Stimulated activated naive CD8-positive, alpha-beta T cell treated with anti-CD3 and anti-CD28 coated beads, Interleukin-15, amount 100 ng/mL, for 72 hours (primary cell): ENCODE results near the gene ZNF385B.

Experiments used
- ATAC-seq: fragments of 150-1000 bp; cut with Tn5 transposase; 2 replicates; pipeline ENCODE4 v1.10.0; 2021; ENCODE audit warnings: mild to moderate bottlenecking, moderate library complexity
- DNase-seq, 2 donors: peaks; one replicate each; pipeline ENCODE4 v3.0.0; 2021 to 2022
- H3K27ac Mint-ChIP-seq, 2 donors: one replicate each; pipeline ENCODE4 v1.8.0; 2022; ENCODE audit warnings: mild to moderate bottlenecking in 2 of 2, mixed read lengths in 2 of 2, moderate library complexity in 2 of 2
- H3K27me3 Mint-ChIP-seq: one replicate; pipeline ENCODE4 v1.8.0; 2022; ENCODE audit warnings: mixed read lengths
- H3K4me1 Mint-ChIP-seq: one replicate; pipeline ENCODE4 v1.8.0; 2022; ENCODE audit warnings: mild to moderate bottlenecking, mixed read lengths
- H3K4me3 Mint-ChIP-seq, 2 donors: one replicate each; pipeline ENCODE4 v1.8.0; 2022; ENCODE audit warnings: mild to moderate bottlenecking in 2 of 2, mixed read lengths in 2 of 2, moderate library complexity in 1 of 2
- H3K9me3 Mint-ChIP-seq, 2 donors: one replicate each; pipeline ENCODE4 v1.8.0; 2022; ENCODE audit warnings: mixed read lengths in 2 of 2

The ZNF385B gene

GRCh38 chr2:179447839-179448447 is 413.5 kb downstream of the ZNF385B start:
- no peak for ATAC-seq
- peaks cover 5% of the 10 kb centered on the region for H3K27me3 Mint-ChIP-seq
- H3K9me3 Mint-ChIP-seq, result no peaks in the 10 kb centered on the region
- DNase-seq, result no peak
- no peaks in the 10 kb centered on the region for H3K4me1 Mint-ChIP-seq
- H3K4me3 Mint-ChIP-seq, result no peak overlapping the region
- no peak overlapping the region for H3K27ac Mint-ChIP-seq

- Mint-ChIP-seq H3K4me3 (no peak overlapping the region), H3K4me1 (no peaks in the 10 kb centered on the region), H3K27ac (no peak overlapping the region), H3K9me3 (no peaks in the 10 kb centered on the region), H3K27me3 (peaks cover 8% of the 10 kb centered on the region)
- no peak for DNase-seq
- no peak for ATAC-seq
Observed at GRCh38 chr2:179447421-179447820, 414.0 kb downstream of the ZNF385B start.

GRCh38 chr2:179446476-179447141 is 414.8 kb downstream of the ZNF385B start:
- Mint-ChIP-seq H3K27ac (no peak overlapping the region), H3K9me3 (no peaks in the 10 kb centered on the region), H3K4me1 (no peaks in the 10 kb centered on the region), H3K4me3 (no peak overlapping the region), H3K27me3 (peaks cover 10% of the 10 kb centered on the region)
- DNase-seq (no peak), ATAC-seq (no peak)

- no peak overlapping the region for H3K27ac Mint-ChIP-seq
- H3K27me3 Mint-ChIP-seq, result peaks cover 20% of the 10 kb centered on the region
- ATAC-seq (no peak), DNase-seq (no peak)
- H3K4me3 Mint-ChIP-seq, result no peak overlapping the region
- no peaks in the 10 kb centered on the region for H3K4me1 Mint-ChIP-seq
- H3K9me3 Mint-ChIP-seq, result no peaks in the 10 kb centered on the region
Observed at GRCh38 chr2:179444056-179444455, 417.4 kb downstream of the ZNF385B start.

GRCh38 chr2:179443180-179443579 is 418.2 kb downstream of the ZNF385B start:
- Mint-ChIP-seq H3K9me3 (no peaks in the 10 kb centered on the region), H3K27ac (no peak overlapping the region), H3K27me3 (peaks cover 20% of the 10 kb centered on the region), H3K4me3 (no peak overlapping the region), H3K4me1 (no peaks in the 10 kb centered on the region)
- ATAC-seq (no peak), DNase-seq (no peak)

GRCh38 chr2:179442206-179442605 is 419.2 kb downstream of the ZNF385B start:
- Mint-ChIP-seq H3K27ac (no peak overlapping the region), H3K4me3 (no peak overlapping the region), H3K9me3 (no peaks in the 10 kb centered on the region), H3K4me1 (no peaks in the 10 kb centered on the region), H3K27me3 (peaks cover 20% of the 10 kb centered on the region)
- ATAC-seq, result no peak
- no peak for DNase-seq

GRCh38 chr2:179441551-179441950 is 419.9 kb downstream of the ZNF385B start:
- H3K4me3 Mint-ChIP-seq, result no peak overlapping the region
- ATAC-seq (no peak), DNase-seq (no peak)
- H3K4me1 Mint-ChIP-seq, result no peaks in the 10 kb centered on the region
- no peak overlapping the region for H3K27ac Mint-ChIP-seq
- no peaks in the 10 kb centered on the region for H3K9me3 Mint-ChIP-seq
- H3K27me3 Mint-ChIP-seq, result peaks cover 20% of the 10 kb centered on the region

- Mint-ChIP-seq H3K9me3 (no peaks in the 10 kb centered on the region), H3K4me1 (no peaks in the 10 kb centered on the region), H3K27ac (no peak overlapping the region), H3K4me3 (no peak overlapping the region), H3K27me3 (peaks cover 20% of the 10 kb centered on the region)
- no peak for DNase-seq
- ATAC-seq, result no peak
Observed at GRCh38 chr2:179440642-179441251, 420.7 kb downstream of the ZNF385B start.

GRCh38 chr2:179438654-179439053 is 422.8 kb downstream of the ZNF385B start:
- no peak for DNase-seq
- no peak overlapping the region for H3K27ac Mint-ChIP-seq
- H3K27me3 Mint-ChIP-seq, result peaks cover 26% of the 10 kb centered on the region
- no peak overlapping the region for H3K4me3 Mint-ChIP-seq
- H3K4me1 Mint-ChIP-seq, result no peaks in the 10 kb centered on the region
- no peak for ATAC-seq
- no peaks in the 10 kb centered on the region for H3K9me3 Mint-ChIP-seq

GRCh38 chr2:179437430-179437829 is 424.0 kb downstream of the ZNF385B start:
- ATAC-seq (no peak), DNase-seq (no peak)
- Mint-ChIP-seq H3K4me1 (no peaks in the 10 kb centered on the region), H3K4me3 (no peak overlapping the region), H3K27me3 (peaks cover 18% of the 10 kb centered on the region), H3K27ac (no peak overlapping the region), H3K9me3 (no peaks in the 10 kb centered on the region)

GRCh38 chr2:179435566-179435965 is 425.8 kb downstream of the ZNF385B start:
- no peak overlapping the region for H3K27ac Mint-ChIP-seq

GRCh38 chr2:179435000-179435399 is 426.4 kb downstream of the ZNF385B start:
- DNase-seq (no peak), ATAC-seq (no peak)
- H3K27me3 Mint-ChIP-seq, result peaks cover 6% of the 10 kb centered on the region
- no peak overlapping the region for H3K4me3 Mint-ChIP-seq
- H3K27ac Mint-ChIP-seq, result no peak overlapping the region
- H3K9me3 Mint-ChIP-seq, result no peaks in the 10 kb centered on the region
- H3K4me1 Mint-ChIP-seq, result no peaks in the 10 kb centered on the region

More at GRCh38 chr2:179435566-179435965, 425.8 kb downstream of the ZNF385B start:
- no peak for DNase-seq
- no peak overlapping the region for H3K4me3 Mint-ChIP-seq
- ATAC-seq, result no peak
- H3K27me3 Mint-ChIP-seq, result peaks cover 6% of the 10 kb centered on the region
- H3K4me1 Mint-ChIP-seq, result no peaks in the 10 kb centered on the region
- no peaks in the 10 kb centered on the region for H3K9me3 Mint-ChIP-seq

GRCh38 chr2:179434357-179434756 is 427.1 kb downstream of the ZNF385B start:
- Mint-ChIP-seq H3K27me3 (peaks cover 11% of the 10 kb centered on the region), H3K27ac (no peak overlapping the region), H3K4me3 (no peak overlapping the region), H3K9me3 (no peaks in the 10 kb centered on the region), H3K4me1 (no peaks in the 10 kb centered on the region)
- ATAC-seq (no peak), DNase-seq (no peak)

- Mint-ChIP-seq H3K27me3 (peaks cover 25% of the 10 kb centered on the region), H3K27ac (no peak overlapping the region), H3K9me3 (no peaks in the 10 kb centered on the region), H3K4me1 (no peaks in the 10 kb centered on the region), H3K4me3 (no peak overlapping the region)
- ATAC-seq (no peak), DNase-seq (no peak)
Observed at GRCh38 chr2:179432751-179433150, 428.7 kb downstream of the ZNF385B start.

GRCh38 chr2:179429597-179429996 is 431.8 kb downstream of the ZNF385B start:
- no peaks in the 10 kb centered on the region for H3K9me3 Mint-ChIP-seq
- H3K27me3 Mint-ChIP-seq, result peaks cover 28% of the 10 kb centered on the region
- no peak overlapping the region for H3K4me3 Mint-ChIP-seq
- H3K4me1 Mint-ChIP-seq, result no peaks in the 10 kb centered on the region
- no peak for DNase-seq
- no peak overlapping the region for H3K27ac Mint-ChIP-seq
- ATAC-seq, result no peak

GRCh38 chr2:179429060-179429471 is 432.3 kb downstream of the ZNF385B start:
- H3K27ac Mint-ChIP-seq, result no peak overlapping the region
- no peak for ATAC-seq
- H3K27me3 Mint-ChIP-seq, result peaks cover 33% of the 10 kb centered on the region

More at GRCh38 chr2:179429060-179429471, 432.3 kb downstream of the ZNF385B start:
- H3K9me3 Mint-ChIP-seq, result no peaks in the 10 kb centered on the region
- H3K4me3 Mint-ChIP-seq, result no peak overlapping the region
- H3K4me1 Mint-ChIP-seq, result no peaks in the 10 kb centered on the region
- DNase-seq, result no peak
